Neural progenitor cell (in vitro differentiated cells): ENCODE results near the gene MRPL19.

Source experiments
- CTCF ChIP-seq: fragments of 200-600 bp; sonication (generic); IDR thresholded peaks from 2 replicates; pipeline ENCODE4 v1.5.1; 2017; ENCODE audit warnings: antibody characterized with exemption, mild to moderate bottlenecking
- EZH2 ChIP-seq: fragments of 200-600 bp; sonication (generic); IDR thresholded peaks from 2 replicates; pipeline ENCODE4 v1.6.1; 2017; ENCODE audit warnings: antibody characterized with exemption, mild to moderate bottlenecking, moderate library complexity

DNA sequence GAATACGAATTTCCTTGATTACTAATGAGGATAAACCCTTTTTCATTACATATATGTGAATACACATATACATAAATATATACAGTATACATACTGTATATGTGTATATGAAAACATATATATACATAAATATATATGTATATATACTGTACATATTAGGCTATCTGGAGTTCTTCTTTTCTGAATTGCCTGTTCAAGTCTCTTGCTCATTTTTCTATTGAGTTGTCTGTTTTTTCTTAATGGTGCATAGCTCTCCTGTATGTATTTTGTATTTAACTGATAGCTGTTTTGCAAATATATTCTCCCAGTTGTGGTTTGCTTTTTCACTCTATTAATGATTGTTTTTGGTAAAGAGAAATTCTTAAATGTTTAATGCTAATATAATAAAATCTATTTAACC is 73.0 kb downstream of the MRPL19 start:
- no peak for TF ChIP-seq EZH2
- TF ChIP-seq CTCF: no peak
